ENCODE measurements around the gene RPTOR. TPM values are rescaled to one million over a fixed set of nuclear protein-coding genes. Genes with fewer than 3 reads are reported as not detected.

RPTOR gene
- total and polyA plus RNA-seq, 4 donors = 12.4 to 46.1 (median 29.7) TPM

DNA sequence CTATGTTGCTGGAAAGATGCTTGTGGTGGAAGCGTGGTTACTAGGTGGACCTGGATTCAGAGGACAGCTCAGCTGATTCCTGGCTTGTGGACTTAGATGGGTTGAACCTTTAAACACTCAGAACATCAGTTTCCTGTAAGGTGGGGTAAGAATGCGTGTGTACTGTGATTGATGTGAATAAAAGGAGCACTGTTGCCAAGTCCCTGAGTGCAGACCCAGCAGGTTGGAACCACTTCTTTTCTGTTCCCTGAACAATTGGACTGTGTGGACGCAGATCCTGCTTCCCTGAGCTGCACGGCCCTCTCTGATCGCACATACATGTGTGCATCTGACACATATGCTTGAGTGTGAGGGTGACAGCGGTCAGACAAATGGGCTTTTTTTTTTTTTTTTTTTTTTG lies 37.5 kb downstream of the RPTOR start:
- TF ChIP-seq, protein P1, sequence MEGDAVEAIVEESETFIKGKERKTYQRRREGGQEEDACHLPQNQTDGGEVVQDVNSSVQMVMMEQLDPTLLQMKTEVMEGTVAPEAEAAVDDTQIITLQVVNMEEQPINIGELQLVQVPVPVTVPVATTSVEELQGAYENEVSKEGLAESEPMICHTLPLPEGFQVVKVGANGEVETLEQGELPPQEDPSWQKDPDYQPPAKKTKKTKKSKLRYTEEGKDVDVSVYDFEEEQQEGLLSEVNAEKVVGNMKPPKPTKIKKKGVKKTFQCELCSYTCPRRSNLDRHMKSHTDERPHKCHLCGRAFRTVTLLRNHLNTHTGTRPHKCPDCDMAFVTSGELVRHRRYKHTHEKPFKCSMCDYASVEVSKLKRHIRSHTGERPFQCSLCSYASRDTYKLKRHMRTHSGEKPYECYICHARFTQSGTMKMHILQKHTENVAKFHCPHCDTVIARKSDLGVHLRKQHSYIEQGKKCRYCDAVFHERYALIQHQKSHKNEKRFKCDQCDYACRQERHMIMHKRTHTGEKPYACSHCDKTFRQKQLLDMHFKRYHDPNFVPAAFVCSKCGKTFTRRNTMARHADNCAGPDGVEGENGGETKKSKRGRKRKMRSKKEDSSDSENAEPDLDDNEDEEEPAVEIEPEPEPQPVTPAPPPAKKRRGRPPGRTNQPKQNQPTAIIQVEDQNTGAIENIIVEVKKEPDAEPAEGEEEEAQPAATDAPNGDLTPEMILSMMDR (IDR thresholded peaks at IDR 0.05; ENCODE audit: control extremely low read depth, extremely low read depth) = no peak
- WGBS, 2 donors = 75 to 89% methylated on average over 6 of the region's 6 CpGs
- ATAC-seq (ENCODE audit: insufficient read depth, low FRiP score) = no peak

DNA sequence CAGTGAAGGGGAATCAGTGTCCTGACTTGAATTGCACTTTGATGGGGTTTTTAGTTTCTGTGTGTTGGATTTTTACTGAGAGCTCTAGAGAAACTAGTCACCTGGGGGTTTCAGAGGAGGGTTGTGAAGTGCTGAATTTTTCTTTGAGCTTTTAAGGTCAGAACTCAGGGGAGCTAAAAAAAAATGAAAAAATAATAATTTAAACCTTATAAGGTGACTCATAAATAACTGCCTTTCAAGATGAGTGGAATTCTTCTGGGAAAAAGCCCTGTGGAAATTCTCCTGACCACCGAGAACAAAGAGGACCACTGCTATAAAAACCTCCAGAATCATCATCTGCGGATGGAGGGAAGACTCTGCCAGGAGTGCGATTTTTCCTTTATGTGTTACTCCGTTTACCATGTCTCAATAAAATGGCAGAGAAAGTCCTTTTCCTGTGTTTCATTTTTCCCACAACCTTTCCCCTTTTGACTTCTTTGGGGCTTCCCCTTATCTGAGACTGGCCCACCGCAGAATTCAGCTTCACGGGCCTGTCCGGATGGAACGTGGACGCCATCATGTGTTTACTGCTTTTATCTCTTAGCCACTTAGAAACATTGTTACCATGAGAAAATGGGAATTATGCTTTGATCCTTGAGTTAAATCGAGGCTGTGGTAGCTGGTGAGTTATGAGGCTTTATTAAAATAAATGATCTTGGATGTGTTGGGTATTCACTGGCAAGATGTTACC lies 39.7 kb downstream of the RPTOR start:
- ATAC-seq (ENCODE audit: insufficient read depth, low FRiP score) (no peak), DNase-seq (peak in 2 of 3 donors; percentile 20 to 32)
- Histone ChIP-seq H3K4me3 (no peak overlapping the region), H3K9ac (ENCODE audit: insufficient read depth in 1 of 2, low read length in 2 of 2) (no peak overlapping the region), H3K27ac (ENCODE audit: low read depth in 1 of 2, low read length in 1 of 2) (no peak overlapping the region), H3K27me3 (ENCODE audit: control insufficient read depth in 3 of 3, insufficient read depth in 3 of 3, low read length in 2 of 3) (no peaks in the 10 kb centered on the region), H3K36me3 (ENCODE audit: control insufficient read depth in 4 of 4, insufficient read depth in 4 of 4, low read length in 4 of 4) (peaks cover 0 to 3% (median 0%) of the 10 kb centered on the region in 4 donors), H3K9me3 (ENCODE audit: control insufficient read depth in 4 of 4, insufficient read depth in 3 of 4, low read length in 3 of 4) (no peaks in the 10 kb centered on the region), H3K4me1 (ENCODE audit: control insufficient read depth in 5 of 5, insufficient read depth in 5 of 5, low read length in 5 of 5) (peaks cover 0 to 26% (median 7%) of the 10 kb centered on the region in 5 donors)
- TF ChIP-seq, protein P1 (IDR thresholded peaks at IDR 0.05; ENCODE audit: control extremely low read depth, extremely low read depth) = no peak
- WGBS, 2 donors = 81 to 84% methylated on average over 10 of the region's 10 CpGs

More for the DNA sequence above, 37.5 kb downstream of the RPTOR start:
- Histone ChIP-seq H3K36me3 (ENCODE audit: control insufficient read depth in 4 of 4, insufficient read depth in 4 of 4, low read length in 4 of 4) (peaks cover 0 to 3% (median 0%) of the 10 kb centered on the region in 4 donors), H3K4me3 (no peak overlapping the region), H3K4me1 (ENCODE audit: control insufficient read depth in 5 of 5, insufficient read depth in 5 of 5, low read length in 5 of 5) (peaks cover 0 to 41% (median 15%) of the 10 kb centered on the region in 5 donors), H3K27ac (ENCODE audit: low read depth in 1 of 2, low read length in 1 of 2) (no peak overlapping the region), H3K27me3 (ENCODE audit: control insufficient read depth in 3 of 3, insufficient read depth in 3 of 3, low read length in 2 of 3) (no peaks in the 10 kb centered on the region), H3K9me3 (ENCODE audit: control insufficient read depth in 4 of 4, insufficient read depth in 3 of 4, low read length in 3 of 4) (no peaks in the 10 kb centered on the region), H3K9ac (ENCODE audit: insufficient read depth in 1 of 2, low read length in 2 of 2) (no peak overlapping the region)
- DNase-seq = no peak

DNA sequence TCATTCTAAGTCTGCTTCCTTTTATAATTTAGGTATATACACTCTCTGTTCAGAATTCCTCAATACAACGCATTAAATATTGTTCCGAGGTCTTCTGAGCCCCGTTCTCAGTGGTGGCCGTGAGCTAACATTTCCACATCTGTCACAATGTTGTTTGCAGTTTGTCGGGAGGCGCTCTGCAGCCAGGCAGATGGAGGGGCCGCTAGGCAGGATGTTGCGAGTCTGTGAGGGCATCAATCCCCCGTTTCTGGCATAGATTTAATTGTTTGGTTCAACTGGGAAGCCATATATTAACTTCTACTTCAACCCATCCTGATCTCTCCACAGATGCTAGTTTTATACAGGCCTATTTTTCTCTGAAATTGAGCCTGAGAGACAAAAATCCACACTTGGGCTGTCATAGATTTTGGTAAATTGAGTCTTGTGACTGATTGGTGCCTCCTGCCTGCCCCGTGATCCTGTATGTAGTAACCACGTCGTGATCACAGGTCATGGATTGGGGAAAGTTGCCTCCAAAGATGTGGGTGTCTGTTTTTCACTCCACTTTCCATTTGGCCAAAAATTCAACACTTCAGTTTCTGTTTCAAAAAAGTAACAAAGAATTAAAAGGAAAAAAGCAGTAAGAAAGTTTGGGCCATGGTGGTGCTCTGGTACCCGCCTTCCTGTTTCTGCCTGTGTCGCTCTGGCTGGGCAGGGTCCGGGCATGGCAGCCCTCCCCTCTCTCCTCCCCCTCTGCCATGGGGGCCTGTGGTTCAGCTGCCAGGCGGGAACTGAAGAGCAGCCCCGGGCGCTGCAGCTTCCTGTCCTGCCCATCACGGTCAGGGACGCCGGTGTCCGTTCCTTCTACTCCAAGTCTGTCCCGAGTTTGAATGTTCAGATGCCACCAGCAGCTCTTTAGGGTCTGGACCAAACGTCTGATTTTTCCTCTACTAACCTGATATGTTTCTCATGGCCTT lies 41.5 kb downstream of the RPTOR start:
- H3K4me1 ChIP-seq (ENCODE audit: control insufficient read depth in 5 of 5, insufficient read depth in 5 of 5, low read length in 5 of 5) = peaks cover 0 to 26% (median 11%) of the 10 kb centered on the region in 5 donors
- peak overlapping the region in 1 of 2 donors; percentile 70 for H3K27ac ChIP-seq (ENCODE audit: low read depth in 1 of 2, low read length in 1 of 2)
- H3K4me3 ChIP-seq = no peak overlapping the region
- peaks cover 0 to 3% (median 0%) of the 10 kb centered on the region in 4 donors for H3K36me3 ChIP-seq (ENCODE audit: control insufficient read depth in 4 of 4, insufficient read depth in 4 of 4, low read length in 4 of 4)
- no peaks in the 10 kb centered on the region for H3K27me3 ChIP-seq (ENCODE audit: control insufficient read depth in 3 of 3, insufficient read depth in 3 of 3, low read length in 2 of 3)
- H3K9ac ChIP-seq (ENCODE audit: insufficient read depth in 1 of 2, low read length in 2 of 2) = peak overlapping the region in 1 of 2 donors; percentile 8
- WGBS, 2 donors = 24 to 55% methylated on average over 24 of the region's 24 CpGs
- no peaks in the 10 kb centered on the region for H3K9me3 ChIP-seq (ENCODE audit: control insufficient read depth in 4 of 4, insufficient read depth in 3 of 4, low read length in 3 of 4)
- TF ChIP-seq, protein P1 (IDR thresholded peaks at IDR 0.05; ENCODE audit: control extremely low read depth, extremely low read depth) = no peak
- ATAC-seq (ENCODE audit: insufficient read depth, low FRiP score) = no peak
- peak; percentile 31 to 63 (median 44) for DNase-seq

Data from lung (tissue), 12 donors.